H1 (cell line): ENCODE results near the gene CD248. TPM values are rescaled to one million over a fixed set of nuclear protein-coding genes. Genes with fewer than 3 reads are reported as not detected.

Experiments
- CTCF ChIA-PET: fragments of 300-600 bp; sonication (Branson Sonifier 250); formaldehyde crosslinking; loops from one replicate; lab custom pipeline; 2021; ENCODE audit not compliant: partially characterized antibody; lab: Charles Lee
- POLR2A ChIA-PET: fragments of 300-600 bp; sonication (Branson Sonifier 250); formaldehyde crosslinking; loops from one replicate; lab custom pipeline; 2021; ENCODE audit warnings: inconsistent platforms; ENCODE audit not compliant: partially characterized antibody; lab: Charles Lee
- DNase-seq, 2 experiments: peaks; one replicate each; pipeline versions ENCODE4 v3.0.0 to v3.0.0-alpha.2; 2010 to 2022; ENCODE audit warnings: low spot score in 2 of 2, low read depth in 1 of 2, mixed read lengths in 1 of 2
- FAIRE-seq: peaks from 2 replicates; lab custom pipeline; 2011; peaks lifted over from hg19 to GRCh38; lab: Jason Lieb, UNC
- H2AFZ ChIP-seq: 2 replicates; pipeline ENCODE4 v1.8.1; 2012; ENCODE audit warnings: low read length, inconsistent platforms
- H2AK5ac ChIP-seq: 2 replicates; pipeline ENCODE4 v1.6.1; 2013; ENCODE audit warnings: low read depth, low read length
- H2BK120ac ChIP-seq: replicated peaks from 2 replicates; pipeline ENCODE3; 2013; ENCODE audit warnings: low read depth, low read length, inconsistent platforms
- H2BK12ac ChIP-seq: 2 replicates; pipeline ENCODE4 v1.6.1; 2013; ENCODE audit warnings: low read depth, low read length
- H2BK15ac ChIP-seq: 2 replicates; pipeline ENCODE4 v1.6.1; 2013; ENCODE audit warnings: low read length
- H2BK20ac ChIP-seq: 2 replicates; pipeline ENCODE4 v1.6.1; 2013; ENCODE audit warnings: low read length
- H2BK5ac ChIP-seq: 2 replicates; pipeline ENCODE4 v1.6.1; 2013; ENCODE audit warnings: low read depth, low read length
- H3K14ac ChIP-seq: 2 replicates; pipeline ENCODE4 v1.6.1; 2013; ENCODE audit warnings: inconsistent platforms; ENCODE audit not compliant: insufficient read length
- H3K18ac ChIP-seq: 2 replicates; pipeline ENCODE4 v1.6.1; 2013; ENCODE audit warnings: low read length; ENCODE audit errors: extremely low read depth
- H3K23ac ChIP-seq: 2 replicates; pipeline ENCODE4 v1.6.1; 2013; ENCODE audit warnings: inconsistent platforms; ENCODE audit not compliant: insufficient read length
- H3K23me2 ChIP-seq: 2 replicates; pipeline ENCODE4 v1.6.1; 2013; ENCODE audit warnings: low read depth, low read length
- H3K27ac ChIP-seq: 2 replicates; pipeline ENCODE4 v1.6.1; 2011; ENCODE audit warnings: low read depth, low read length, inconsistent platforms
- H3K27me3 ChIP-seq, 4 experiments: replicated peaks in 1 of 4; 1 replicate in 1 of 4; 2 replicates in 3 of 4; pipeline versions ENCODE4 v1.6.1 to v1.8.1; 2011 to 2013; ENCODE audit warnings: low read length in 3 of 4, mild to moderate bottlenecking in 3 of 4, inconsistent platforms in 2 of 4, mixed read lengths in 2 of 4, moderate library complexity in 1 of 4; ENCODE audit not compliant: control insufficient read depth in 3 of 4, insufficient read depth in 3 of 4; ENCODE audit errors: extremely low read depth in 1 of 4
- H3K36me3 ChIP-seq, 4 experiments: 2 replicates each; pipeline versions ENCODE4 v1.6.1 to v1.8.1; 2011 to 2013; ENCODE audit warnings: mild to moderate bottlenecking in 4 of 4, low read length in 3 of 4, moderate library complexity in 2 of 4, control low read depth in 1 of 4, inconsistent platforms in 1 of 4; ENCODE audit not compliant: insufficient read depth in 4 of 4, control insufficient read depth in 2 of 4
- H3K4ac ChIP-seq: replicated peaks from 2 replicates; pipeline ENCODE3; 2013; ENCODE audit warnings: low read length, low read depth, mixed read lengths, inconsistent platforms; ENCODE audit not compliant: insufficient read length
- H3K4me1 ChIP-seq, 4 experiments: replicated peaks in 1 of 4; 1 replicate in 1 of 4; 2 replicates in 3 of 4; pipeline versions ENCODE4 v1.6.1 to v1.8.1; 2011 to 2013; ENCODE audit warnings: low read length in 3 of 4, inconsistent platforms in 2 of 4, mixed read lengths in 1 of 4; ENCODE audit not compliant: insufficient read depth in 4 of 4, control insufficient read depth in 3 of 4
- H3K4me2 ChIP-seq, 2 experiments: 2 replicates each; pipeline versions ENCODE4 v1.6.1 to v1.8.1; 2011 to 2013; ENCODE audit warnings: low read depth in 2 of 2, low read length in 2 of 2, control low read depth in 1 of 2, inconsistent platforms in 1 of 2, mild to moderate bottlenecking in 1 of 2; ENCODE audit not compliant: insufficient read depth in 1 of 2
- H3K4me3 ChIP-seq, 4 experiments: fragments of 200-600, 300-600 bp in 1 of 4; sonication (generic), shearing (Covaris generic), sonication (Bioruptor Twin) in 1 of 4; 2 replicates each; pipeline versions ENCODE4 v1.5.1 to v1.8.1; 2011 to 2016; ENCODE audit warnings: low read length in 4 of 4, low read depth in 3 of 4, control low read depth in 2 of 4, inconsistent platforms in 2 of 4, mild to moderate bottlenecking in 2 of 4, mixed read lengths in 1 of 4, moderate library complexity in 1 of 4; ENCODE audit not compliant: insufficient read depth in 2 of 4; ENCODE audit errors: extremely low read depth in 1 of 4
- H3K56ac ChIP-seq: replicated peaks from 2 replicates; pipeline ENCODE3; 2013; ENCODE audit warnings: low read depth, mild to moderate bottlenecking, mixed read lengths, low read length, inconsistent platforms; ENCODE audit not compliant: insufficient read length
- H3K79me1 ChIP-seq: 2 replicates; pipeline ENCODE4 v1.6.1; 2013; ENCODE audit warnings: low read depth, low read length, control low read depth
- H3K79me2 ChIP-seq, 2 experiments: 2 replicates each; pipeline versions ENCODE4 v1.6.1 to v1.8.1; 2012 to 2013; ENCODE audit warnings: low read length in 2 of 2, mild to moderate bottlenecking in 2 of 2, inconsistent platforms in 1 of 2; ENCODE audit not compliant: insufficient read depth in 2 of 2, control insufficient read depth in 1 of 2
- H3K9ac ChIP-seq, 4 experiments: replicated peaks in 1 of 4; 1 replicate in 1 of 4; 2 replicates in 3 of 4; pipeline versions ENCODE4 v1.6.1 to v1.8.1; 2011 to 2013; ENCODE audit warnings: low read depth in 3 of 4, low read length in 3 of 4, control low read depth in 2 of 4, mild to moderate bottlenecking in 2 of 4, moderate library complexity in 2 of 4, inconsistent platforms in 1 of 4; ENCODE audit errors: extremely low read depth in 1 of 4
- H3K9me3 ChIP-seq, 2 experiments: 2 replicates each; pipeline versions ENCODE4 v1.6.1 to v1.8.1; 2012 to 2013; ENCODE audit warnings: mild to moderate bottlenecking in 2 of 2, moderate library complexity in 2 of 2, control low read depth in 1 of 2, inconsistent platforms in 1 of 2, low read depth in 1 of 2, low read length in 1 of 2, mixed read lengths in 1 of 2; ENCODE audit not compliant: insufficient read depth in 2 of 2
- H4K20me1 ChIP-seq, 2 experiments: replicated peaks in 1 of 2; 2 replicates each; pipeline versions ENCODE3 to v1.8.1; 2011 to 2013; ENCODE audit warnings: inconsistent platforms in 2 of 2, low read length in 2 of 2, mild to moderate bottlenecking in 1 of 2; ENCODE audit not compliant: insufficient read depth in 2 of 2, control insufficient read depth in 1 of 2
- H4K5ac ChIP-seq: 2 replicates; pipeline ENCODE4 v1.6.1; 2013; ENCODE audit warnings: low read length, low read depth, mixed read lengths, inconsistent platforms; ENCODE audit not compliant: insufficient read length
- H4K8ac ChIP-seq: 2 replicates; pipeline ENCODE4 v1.8.0; 2013; ENCODE audit warnings: mild to moderate bottlenecking, moderate library complexity, low read length, inconsistent platforms; ENCODE audit not compliant: insufficient read depth; ENCODE audit errors: extremely low read depth
- H4K91ac ChIP-seq: replicated peaks from 2 replicates; pipeline ENCODE3; 2013; ENCODE audit warnings: low read length, mixed read lengths, inconsistent platforms; ENCODE audit not compliant: insufficient read length
- CHD2 ChIP-seq: IDR thresholded peaks from 2 replicates; pipeline ENCODE4 v1.6.1; 2012; ENCODE audit warnings: low read length, improper control_type of control experiment
- SIRT6 ChIP-seq: IDR thresholded peaks from one replicate; pipeline ENCODE4 v1.7.1; 2012; ENCODE audit warnings: low read length, inconsistent platforms
- WGBS, 2 experiments: shearing (Covaris generic) in 1 of 2; methylation state at CpG; one replicate each; pipeline versions ENCODE4 v1.1.6 to v1.1.7; 2013 to 2015; ENCODE audit warnings: low lambda C conversion rate in 2 of 2, mixed read lengths in 2 of 2, inconsistent platforms in 1 of 2, low coverage in 1 of 2, missing lambda C conversion rate in 1 of 2; ENCODE audit not compliant: insufficient replicate concordance in 2 of 2, insufficient coverage in 1 of 2, insufficient read length in 1 of 2; ENCODE audit errors: extremely low coverage in 1 of 2, missing lambda C conversion rate in 1 of 2; 5-methylcytosine and 5-hydroxymethylcytosine counted together
- polyA plus RNA-seq, 7 experiments: library from polyadenylated mRNA; depleted of rRNA in 3 of 7; stranded (reverse) in 5 of 7; unstranded in 2 of 7; fragments of >200 nt in 5 of 7; fragments of 200-250 nt in 2 of 7; gene quantifications; 1 replicate in 5 of 7; 2 replicates in 1 of 7; 4 replicates in 1 of 7; pipeline versions ENCODE4 v1.2.1 to v1.2.3, GENCODE V29; 2011 to 2013; ENCODE audit warnings: missing spikeins in 2 of 7, mixed read lengths in 2 of 7
- total RNA-seq: library from RNA; stranded (reverse); fragmentation: NEBNext Ultra II Directional; extraction: Animal tissue kit (Norgen Biotek cat#: 25700); gene quantifications from 2 replicates; pipeline ENCODE4 v1.2.1, GENCODE V29; 2021

The CD248 gene
- total and polyA plus RNA-seq, 2 of the 8 experiments (the other 6 are each of a cell fraction or from before 2014, with no cell fraction given), result 2.7 to 3.9 TPM

GRCh38 chr11:66338276-66339161 lies 21.7 kb upstream of the CD248 start:
- CTCF ChIA-PET, result interaction anchor here (0.6 to 4.6 kb wide), 14 partner anchors 8 to 889 kb away, joined by 3 to 55 read pairs (median 3); partner anchors contain the start of gene CD248
- H3K9me3 ChIP-seq, result no peaks in the 10 kb centered on the region
- no peak overlapping the region for H2BK15ac ChIP-seq
- H2BK5ac ChIP-seq, result no peak overlapping the region
- H3K9ac ChIP-seq, result no peak overlapping the region
- no peak overlapping the region for H2BK120ac ChIP-seq
- H3K14ac ChIP-seq, result no peak overlapping the region
- POLR2A ChIA-PET, result interaction anchor here (0.9 to 28.7 kb wide), 6 partner anchors 10 to 51 kb away, joined by 3 to 487 read pairs (median 4); partner anchors contain the start of genes B4GAT1, SLC29A2 and TMEM151A
- H3K4me2 ChIP-seq, result no peak overlapping the region
- H4K8ac ChIP-seq, result no peak overlapping the region; the same call in 1 of the 2 replicates
- H2BK12ac ChIP-seq, result no peak overlapping the region
- H4K20me1 ChIP-seq, result peaks cover 3 to 8% of the 10 kb centered on the region in 2 experiments
- H3K4me3 ChIP-seq, result no peak overlapping the region
- H3K56ac ChIP-seq, result no peak overlapping the region
- H3K27me3 ChIP-seq, result no peaks in the 10 kb centered on the region; a peak in 2 of 7 replicates
- TF ChIP-seq CHD2 (no peak), SIRT6 (no peak)
- TF ChIP-seq, all 59 proteins: peak for 0
- Histone ChIP-seq H3K4ac (no peak overlapping the region), H3K4me1 (peaks cover 0 to 20% (median 14%) of the 10 kb centered on the region in 4 experiments; a peak in 6 of 7 replicates), H3K18ac (no peak overlapping the region), H2AK5ac (no peak overlapping the region), H3K23ac (no peak overlapping the region), H3K79me2 (peaks cover 0 to 4% of the 10 kb centered on the region in 2 experiments; a peak in 1 of 4 replicates), H4K91ac (no peak overlapping the region), H3K23me2 (no peaks in the 10 kb centered on the region; the same call in 1 of the 2 replicates), H3K79me1 (peaks cover 3% of the 10 kb centered on the region), H3K36me3 (peaks cover 6 to 12% (median 9%) of the 10 kb centered on the region in 4 experiments; a peak in 4 of 8 replicates), H2AFZ (no peak overlapping the region), H3K27ac (no peak overlapping the region; the same call in 1 of the 2 replicates), H4K5ac (no peak overlapping the region), H2BK20ac (no peak overlapping the region)
- WGBS, 2 experiments, result 94% methylated on average over 16 of the region's 17 CpGs; no CpG with 5 or more reads in 1 of the 2 experiments
- no peak for FAIRE-seq
- DNase-seq, result no peak
